ENCODE data around the gene ACBD6.
"Not testable (repeated sequence)": the region's sequence is repeated elsewhere in the genome, so short reads cannot be mapped to it uniquely, and the experiment has no call there.

DNA sequence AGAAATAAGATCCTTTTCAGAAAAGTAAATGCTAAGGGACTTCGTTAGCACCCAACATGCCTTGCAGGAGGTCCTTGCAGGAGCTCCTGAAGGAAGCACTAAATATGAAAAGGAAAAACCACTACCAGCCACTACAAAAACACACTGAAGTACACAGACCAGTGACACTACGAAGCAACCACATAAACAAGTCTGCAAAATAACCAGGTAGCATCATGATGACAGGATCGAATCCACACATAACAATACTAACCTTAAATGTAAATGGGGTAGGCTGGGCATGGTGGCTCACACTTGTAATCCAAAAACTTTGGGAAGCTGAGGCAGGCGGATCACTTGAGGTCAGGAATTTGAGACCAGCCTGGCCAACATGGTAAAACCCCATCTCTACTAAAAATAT lies 40.7 kb downstream of the ACBD6 start:
- TF ChIP-seq, protein P1, sequence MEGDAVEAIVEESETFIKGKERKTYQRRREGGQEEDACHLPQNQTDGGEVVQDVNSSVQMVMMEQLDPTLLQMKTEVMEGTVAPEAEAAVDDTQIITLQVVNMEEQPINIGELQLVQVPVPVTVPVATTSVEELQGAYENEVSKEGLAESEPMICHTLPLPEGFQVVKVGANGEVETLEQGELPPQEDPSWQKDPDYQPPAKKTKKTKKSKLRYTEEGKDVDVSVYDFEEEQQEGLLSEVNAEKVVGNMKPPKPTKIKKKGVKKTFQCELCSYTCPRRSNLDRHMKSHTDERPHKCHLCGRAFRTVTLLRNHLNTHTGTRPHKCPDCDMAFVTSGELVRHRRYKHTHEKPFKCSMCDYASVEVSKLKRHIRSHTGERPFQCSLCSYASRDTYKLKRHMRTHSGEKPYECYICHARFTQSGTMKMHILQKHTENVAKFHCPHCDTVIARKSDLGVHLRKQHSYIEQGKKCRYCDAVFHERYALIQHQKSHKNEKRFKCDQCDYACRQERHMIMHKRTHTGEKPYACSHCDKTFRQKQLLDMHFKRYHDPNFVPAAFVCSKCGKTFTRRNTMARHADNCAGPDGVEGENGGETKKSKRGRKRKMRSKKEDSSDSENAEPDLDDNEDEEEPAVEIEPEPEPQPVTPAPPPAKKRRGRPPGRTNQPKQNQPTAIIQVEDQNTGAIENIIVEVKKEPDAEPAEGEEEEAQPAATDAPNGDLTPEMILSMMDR (IDR thresholded peaks at IDR 0.05), result not testable (repeated sequence)
- TF ChIP-seq POLR2A, POLR2AphosphoS5 (IDR thresholded peaks at IDR 0.05): not testable (repeated sequence)
